SK-N-SH (cell line): ENCODE data around the gene MARCHF4.

ENCODE experiments used
- CTCF ChIP-seq: fragments of 200-600 bp; sonication (generic); IDR thresholded peaks from 2 replicates; pipeline ENCODE4 v1.6.1; 2017; ENCODE audit warnings: antibody characterized with exemption, mild to moderate bottlenecking, moderate library complexity
- EP300 ChIP-seq, 2 experiments: IDR thresholded peaks; 2 replicates each; pipeline versions ENCODE4 v1.4.0 to v1.6.1; 2012; ENCODE audit warnings: borderline replicate concordance in 1 of 2, low read depth in 1 of 2, low read length in 1 of 2
- POLR2AphosphoS5 ChIP-seq: IDR thresholded peaks from 2 replicates; pipeline ENCODE4 v1.6.1; 2012; ENCODE audit warnings: low read depth, low read length
- REST ChIP-seq: IDR thresholded peaks from 2 replicates; pipeline ENCODE4 v1.6.1; 2012; ENCODE audit warnings: mild to moderate bottlenecking, low read depth, low read length, moderate library complexity
- TAF1 ChIP-seq: IDR thresholded peaks from 2 replicates; pipeline ENCODE4 v1.6.1; 2012; ENCODE audit warnings: low read depth, mild to moderate bottlenecking, low read length, moderate library complexity, borderline replicate concordance
- USF1 ChIP-seq: IDR thresholded peaks from 2 replicates; pipeline ENCODE4 v1.4.0; 2012; ENCODE audit warnings: low read depth, borderline replicate concordance
- USF2 ChIP-seq: fragments of 150-350 bp; IDR thresholded peaks from 2 replicates; pipeline ENCODE4 v1.6.1; 2017; ENCODE audit warnings: antibody characterized with exemption, low read length, low read depth, borderline replicate concordance
- YY1 ChIP-seq: IDR thresholded peaks from 2 replicates; pipeline ENCODE4 v1.4.0; 2012; ENCODE audit warnings: low read depth, mild to moderate bottlenecking

GRCh38 chr2:216388046-216388884 lies 16.0 kb upstream of the MARCHF4 start:
- no peak for TF ChIP-seq CTCF
- TF ChIP-seq YY1, result no peak
- TF ChIP-seq POLR2AphosphoS5, result no peak
- no peak for TF ChIP-seq EP300 (IDR thresholded peaks at IDR 0.05; ENCODE audit: borderline replicate concordance in 1 of 2, low read depth in 1 of 2, low read length in 1 of 2)
- TF ChIP-seq REST, result no peak
- no peak for TF ChIP-seq USF1
- no peak for TF ChIP-seq USF2
- TF ChIP-seq TAF1, result no peak
